ENCODE measurements around the gene RAB43.

RAB43 gene

GRCh38 chr3:129060276-129061022 lies 61.2 kb downstream of the RAB43 start, which contains the start of gene GP9:
Gene GP9 (plus strand): TSS chr3:129060779. CDS start chr3:129061740, 961 bp downstream.
- DNase-seq: no peak

GRCh38 chr3:129059311-129059958 lies 62.2 kb downstream of the RAB43 start:
- no peak for DNase-seq

GRCh38 chr3:129058441-129059200 lies 63.0 kb downstream of the RAB43 start:
- no peak for DNase-seq

GRCh38 chr3:129057249-129057648 lies 64.4 kb downstream of the RAB43 start:
- DNase-seq: no peak

GRCh38 chr3:129056451-129057173 lies 65.0 kb downstream of the RAB43 start:
- no peak for DNase-seq

- no peak for DNase-seq
Observed at GRCh38 chr3:129054605-129055104, 66.9 kb downstream of the RAB43 start.

GRCh38 chr3:129052675-129053074 lies 68.9 kb downstream of the RAB43 start:
- DNase-seq: no peak

GRCh38 chr3:129051871-129052340 lies 69.7 kb downstream of the RAB43 start:
- DNase-seq: no peak

- no peak for DNase-seq
Observed at GRCh38 chr3:129050556-129051295, 70.9 kb downstream of the RAB43 start.

GRCh38 chr3:129047553-129047839 lies 74.1 kb downstream of the RAB43 start:
- DNase-seq: no peak

GRCh38 chr3:129046732-129047552 lies 74.7 kb downstream of the RAB43 start:
- no peak for DNase-seq

- DNase-seq: no peak
Observed at GRCh38 chr3:129046037-129046731, 75.4 kb downstream of the RAB43 start.

GRCh38 chr3:129045675-129046036 lies 75.9 kb downstream of the RAB43 start:
- DNase-seq: no peak

GRCh38 chr3:129040579-129041300 lies 80.9 kb downstream of the RAB43 start:
- DNase-seq: no peak

- DNase-seq: no peak
Observed at GRCh38 chr3:129040039-129040336, 81.6 kb downstream of the RAB43 start.

- no peak for DNase-seq
Observed at GRCh38 chr3:129039271-129040038, 82.1 kb downstream of the RAB43 start.

GRCh38 chr3:129038121-129038855 lies 83.3 kb downstream of the RAB43 start:
- DNase-seq: no peak
